HepG2 (cell line): ENCODE results near the gene HYDIN. TPM values are rescaled to one million over a fixed set of nuclear protein-coding genes. Genes with fewer than 3 reads are reported as not detected.

Experiments used
- ATAC-seq: fragments of 200-7000 bp; cut with Tn5 transposase; 3 replicates; pipeline ENCODE4 v1.9.1; 2020; ENCODE audit warnings: mild to moderate bottlenecking, moderate library complexity
- BruUV-seq: library from RNA; stranded (reverse); fragments of 400-500 nt; replicated peaks from 2 replicates; lab custom pipeline; 2021; lab: Mats Ljungman, UMichigan
- CTCF ChIA-PET: fragments of 300-600 bp; formaldehyde crosslinking; extraction: SDS; loops from one replicate; lab custom pipeline; 2021; ENCODE audit warnings: low total read pairs, inconsistent platforms, low intra/inter-chr PET ratio; lab: Yijun Ruan, JAX
- POLR2A ChIA-PET: fragments of 350-600 bp; sonication (Branson Sonifier 250); formaldehyde crosslinking; loops from one replicate; lab custom pipeline; 2020; ENCODE audit warnings: antibody characterized with exemption, inconsistent platforms; lab: Yijun Ruan, JAX
- DNase-seq: peaks from one replicate; pipeline ENCODE4 v3.0.0-alpha.2; 2015; ENCODE audit warnings: low spot score
- FAIRE-seq: peaks from 3 replicates; lab custom pipeline; 2011; peaks lifted over from hg19 to GRCh38; lab: Jason Lieb, UNC
- H2AFZ ChIP-seq: one replicate; pipeline ENCODE4 v1.6.1; 2011; ENCODE audit warnings: low read length, inconsistent platforms
- H3K27ac ChIP-seq: fragments of 300-600 bp; 3 replicates; pipeline ENCODE4 v1.8.0; 2011; ENCODE audit warnings: mixed run types, mild to moderate bottlenecking, mixed read lengths, low read length, inconsistent platforms; ENCODE audit not compliant: insufficient read depth; ENCODE audit errors: extremely low read length
- H3K27me3 ChIP-seq, 2 experiments: fragments of 200-600 bp in 1 of 2; 2 replicates in 1 of 2; 3 replicates in 1 of 2; pipeline versions ENCODE4 v1.6.0 to v1.8.0; 2011; ENCODE audit warnings: low read length in 2 of 2, mild to moderate bottlenecking in 2 of 2, moderate library complexity in 2 of 2, inconsistent platforms in 1 of 2; ENCODE audit not compliant: insufficient read depth in 2 of 2, control insufficient read depth in 1 of 2
- H3K36me3 ChIP-seq, 2 experiments: fragments of 200-600 bp in 1 of 2; replicated peaks in 1 of 2; 2 replicates in 1 of 2; 3 replicates in 1 of 2; pipeline versions ENCODE4 v1.5.1 to v1.8.0; 2011; ENCODE audit warnings: low read length in 2 of 2, inconsistent platforms in 1 of 2; ENCODE audit not compliant: insufficient read depth in 2 of 2, control insufficient read depth in 1 of 2
- H3K4me1 ChIP-seq: 2 replicates; pipeline ENCODE4 v1.5.1; 2012; ENCODE audit warnings: low read length, inconsistent platforms; ENCODE audit not compliant: insufficient read depth
- H3K4me2 ChIP-seq: 2 replicates; pipeline ENCODE4 v1.6.0; 2011; ENCODE audit warnings: low read depth, low read length, inconsistent platforms
- H3K4me3 ChIP-seq, 3 experiments: fragments of 200-600 bp in 1 of 3; sonication (generic), shearing (Covaris generic) in 1 of 3; replicated peaks in 1 of 3; 2 replicates each; pipeline ENCODE4 v1.5.1; 2011 to 2016; ENCODE audit warnings: low read length in 3 of 3, inconsistent platforms in 2 of 3, low read depth in 2 of 3, mild to moderate bottlenecking in 2 of 3, control low read depth in 1 of 3, mixed read lengths in 1 of 3; ENCODE audit not compliant: insufficient read depth in 1 of 3
- H3K79me2 ChIP-seq: one replicate; pipeline ENCODE4 v1.6.1; 2011; ENCODE audit warnings: low read length, inconsistent platforms; ENCODE audit not compliant: insufficient read depth
- H3K9ac ChIP-seq: 2 replicates; pipeline ENCODE4 v1.6.0; 2011; ENCODE audit warnings: mild to moderate bottlenecking, low read depth, low read length, inconsistent platforms; ENCODE audit not compliant: insufficient read depth
- H3K9me3 ChIP-seq: 2 replicates; pipeline ENCODE4 v1.5.1; 2012; ENCODE audit warnings: mild to moderate bottlenecking, low read length
- H4K20me1 ChIP-seq: 2 replicates; pipeline ENCODE4 v1.6.0; 2011; ENCODE audit warnings: inconsistent platforms, mild to moderate bottlenecking, low read length, moderate library complexity; ENCODE audit not compliant: insufficient read depth
- FOXC1 ChIP-seq: sonication (generic); formaldehyde crosslinking; IDR thresholded peaks from 2 replicates; pipeline ENCODE4 v1.8.0; 2022; ENCODE audit warnings: mild to moderate bottlenecking, missing genetic modification reagents, borderline replicate concordance
- IRX3 ChIP-seq: sonication (generic); formaldehyde crosslinking; IDR thresholded peaks from 2 replicates; pipeline ENCODE4 v1.8.1; 2023; ENCODE audit warnings: mild to moderate bottlenecking, low read depth, missing genetic modification reagents, borderline replicate concordance
- U2AF1 ChIP-seq: fragments of 200-400 bp; formaldehyde crosslinking; optimal IDR thresholded peaks from 2 replicates; pipeline ENCODE3; 2017; ENCODE audit warnings: mild to moderate bottlenecking, low read depth, low read length
- ZNF547 ChIP-seq: sonication (generic); formaldehyde crosslinking; IDR thresholded peaks from 2 replicates; pipeline ENCODE4 v1.5.1; 2020; ENCODE audit warnings: mild to moderate bottlenecking, missing genetic modification reagents
- ZNF652 ChIP-seq: IDR thresholded peaks from 2 replicates; pipeline ENCODE4 v1.6.1; 2016; ENCODE audit warnings: low read depth, borderline replicate concordance
- WGBS: methylation state at CpG from one replicate; pipeline ENCODE4 v1.1.6; 2017; ENCODE audit warnings: low lambda C conversion rate; 5-methylcytosine and 5-hydroxymethylcytosine counted together
- in situ Hi-C: cut with HindIII; loops from 2 replicates; pipeline ENCODE4 v1.10.0; 2017; ENCODE audit warnings: low pct_unique_long_range_greater_than_20kb; ENCODE audit not compliant: extremely low pct_ligation_motif_present
- intact Hi-C: fragments of 100-400 bp; cut with micrococcal nuclease; formaldehyde crosslinking; loops from one replicate; pipeline ENCODE4 v1.10.0; 2022; ENCODE audit not compliant: unreplicated experiment
- polyA plus RNA-seq, 8 experiments: library from polyadenylated mRNA; depleted of rRNA in 3 of 8; stranded (reverse) in 7 of 8; unstranded in 1 of 8; fragments of >200 nt; fragmentation: Illumina TruSeq in 4 of 8; extraction: Trizol in 4 of 8; gene quantifications; 2 replicates each; pipeline versions ENCODE4 v1.2.1 to v1.2.3, GENCODE V29; 2011 to 2016; ENCODE audit warnings: low read depth in 4 of 8, missing spikeins in 1 of 8, mixed read lengths in 1 of 8; ENCODE audit not compliant: insufficient read depth in 1 of 8
- total RNA-seq, 5 experiments: library from RNA; depleted of rRNA; stranded (reverse); fragments of >200 nt; fragmentation: Illumina TruSeq; extraction: Trizol; gene quantifications; 2 replicates each; pipeline ENCODE4 v1.2.3, GENCODE V29; 2016; ENCODE audit warnings: low read depth in 1 of 5
- TF ChIP-seq, protein P1 (sequence below): fragments of 450-650 bp; IDR thresholded peaks from 2 replicates; pipeline ENCODE4 v1.6.1; 2017; ENCODE audit warnings: mild to moderate bottlenecking
- TF ChIP-seq, protein P2 (sequence below): sonication (generic); formaldehyde crosslinking; IDR thresholded peaks from 2 replicates; pipeline ENCODE4 v1.5.1; 2020; ENCODE audit warnings: missing genetic modification reagents, mild to moderate bottlenecking, borderline replicate concordance
- TF ChIP-seq, protein P3 (sequence below): sonication (generic); formaldehyde crosslinking; IDR thresholded peaks from 2 replicates; pipeline ENCODE4 v1.4.0; 2020; ENCODE audit warnings: low read depth, mild to moderate bottlenecking, missing genetic modification reagents

Gene HYDIN
- total and polyA plus RNA-seq, 2 of the 13 experiments (the other 11 are each of a cell fraction or from before 2014, with no cell fraction given): not detected

DNA sequence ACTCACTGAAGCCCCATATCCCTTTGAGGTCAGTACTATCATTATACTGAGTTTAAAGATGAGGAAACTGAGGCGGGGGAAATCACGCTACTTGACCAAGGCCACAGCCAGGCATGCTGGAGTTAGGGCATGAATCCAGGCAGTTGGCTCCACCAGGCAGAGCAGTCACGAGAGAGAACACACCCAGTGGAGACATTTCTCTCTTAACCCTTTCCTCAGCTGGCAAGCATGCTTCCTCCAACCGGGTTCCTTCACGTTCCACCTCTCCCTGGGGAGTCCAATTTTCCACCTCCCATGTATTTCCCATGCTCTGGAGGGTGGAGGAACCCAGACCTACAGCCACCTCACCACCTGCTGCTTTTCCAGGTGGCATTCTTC lies 462.3 kb downstream of the HYDIN start:
- Histone ChIP-seq H3K4me1 (peaks cover 12% of the 10 kb centered on the region), H3K36me3 (peaks cover 31 to 71% of the 10 kb centered on the region in 2 experiments), H3K27me3 (no peaks in the 10 kb centered on the region), H2AFZ (no peak overlapping the region), H3K4me3 (no peak overlapping the region), H3K9me3 (no peaks in the 10 kb centered on the region), H3K27ac (no peak overlapping the region), H3K9ac (no peak overlapping the region), H3K4me2 (no peak overlapping the region), H3K79me2 (no peaks in the 10 kb centered on the region), H4K20me1 (no peaks in the 10 kb centered on the region)
- 94% methylated on average over 5 of the region's 5 CpGs for WGBS
- TF ChIP-seq U2AF1 (no peak), ZNF652 (CRISPR knock-in tag) (peak; percentile 15; the same call in 1 of the 2 replicates)
- intact Hi-C loops: no loop called here
- FAIRE-seq (no peak), DNase-seq (no peak), ATAC-seq (no peak)
- BruUV-seq: no TSS peak
- ChIA-PET POLR2A (interaction anchor here (0.5 to 1.8 kb wide), 3 partner anchors 22 to 1821 kb away, joined by 3 to 6 read pairs (median 4); no protein-coding TSS in a partner anchor), CTCF (no interaction called here)
- in situ Hi-C loops: loop anchor here (5.0 kb wide), 1 partner anchor 111 kb away; no protein-coding TSS in a partner anchor

DNA sequence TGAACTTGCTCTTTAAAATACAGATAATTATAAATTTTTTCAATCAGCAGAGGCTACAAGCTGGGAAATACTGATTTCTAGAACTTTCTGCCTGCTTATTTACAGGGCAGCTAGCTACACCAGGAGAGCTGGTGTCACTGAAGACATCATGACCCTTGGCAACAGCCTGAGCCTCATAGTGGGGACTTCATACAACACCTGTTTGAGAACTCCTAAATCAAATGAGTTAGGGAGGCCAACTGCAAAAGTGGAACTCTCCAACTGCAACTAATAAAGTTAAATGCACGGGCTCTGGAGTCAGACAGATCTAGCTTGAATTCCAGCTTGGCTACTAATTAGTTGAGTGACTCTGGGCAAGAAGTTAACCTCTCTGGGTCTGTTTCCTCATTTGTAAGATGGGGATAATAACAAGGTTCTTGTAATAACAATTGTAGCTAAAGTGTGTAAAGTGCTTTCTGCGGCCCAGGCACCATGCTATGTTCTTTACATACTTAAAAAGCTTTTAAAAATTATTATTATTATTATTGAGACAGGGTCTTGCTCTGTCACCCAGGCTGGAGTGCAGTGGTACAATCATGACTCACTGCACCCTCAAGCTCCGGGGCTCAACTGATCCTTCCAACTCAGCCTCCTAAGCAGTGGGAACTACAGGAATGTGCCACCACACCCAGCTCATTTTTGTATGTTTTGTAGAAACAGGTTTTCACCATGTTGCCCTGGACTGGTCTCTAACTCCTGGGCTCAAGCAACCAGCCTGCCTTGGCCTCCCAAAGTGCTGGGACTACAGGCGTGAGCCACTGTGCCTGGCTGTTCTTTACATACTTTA lies 462.9 kb downstream of the HYDIN start:
- H3K27ac ChIP-seq: no peak overlapping the region
- no peaks in the 10 kb centered on the region for H4K20me1 ChIP-seq
- H2AFZ ChIP-seq: no peak overlapping the region
- H3K4me1 ChIP-seq: peaks cover 12% of the 10 kb centered on the region
- peaks cover 28 to 71% of the 10 kb centered on the region in 2 experiments for H3K36me3 ChIP-seq
- in situ Hi-C loops (loop anchor here (5.0 kb wide), 1 partner anchor 110 kb away; no protein-coding TSS in a partner anchor), intact Hi-C loops (no loop called here)
- no peak overlapping the region for H3K4me3 ChIP-seq
- H3K9ac ChIP-seq: no peak overlapping the region
- H3K9me3 ChIP-seq: no peaks in the 10 kb centered on the region
- no peak overlapping the region for H3K4me2 ChIP-seq
- 95% methylated on average over 4 of the region's 4 CpGs for WGBS
- no peaks in the 10 kb centered on the region for H3K27me3 ChIP-seq
- H3K79me2 ChIP-seq: no peaks in the 10 kb centered on the region
- ATAC-seq (no peak), FAIRE-seq (peak; percentile 12), DNase-seq (no peak)
- no TSS peak for BruUV-seq
- CTCF ChIA-PET: no interaction called here
- POLR2A ChIA-PET: interaction anchor here (0.5 to 1.8 kb wide), 4 partner anchors 21 to 1820 kb away, joined by 3 to 6 read pairs (median 4); no protein-coding TSS in a partner anchor
- TF ChIP-seq, protein P1, sequence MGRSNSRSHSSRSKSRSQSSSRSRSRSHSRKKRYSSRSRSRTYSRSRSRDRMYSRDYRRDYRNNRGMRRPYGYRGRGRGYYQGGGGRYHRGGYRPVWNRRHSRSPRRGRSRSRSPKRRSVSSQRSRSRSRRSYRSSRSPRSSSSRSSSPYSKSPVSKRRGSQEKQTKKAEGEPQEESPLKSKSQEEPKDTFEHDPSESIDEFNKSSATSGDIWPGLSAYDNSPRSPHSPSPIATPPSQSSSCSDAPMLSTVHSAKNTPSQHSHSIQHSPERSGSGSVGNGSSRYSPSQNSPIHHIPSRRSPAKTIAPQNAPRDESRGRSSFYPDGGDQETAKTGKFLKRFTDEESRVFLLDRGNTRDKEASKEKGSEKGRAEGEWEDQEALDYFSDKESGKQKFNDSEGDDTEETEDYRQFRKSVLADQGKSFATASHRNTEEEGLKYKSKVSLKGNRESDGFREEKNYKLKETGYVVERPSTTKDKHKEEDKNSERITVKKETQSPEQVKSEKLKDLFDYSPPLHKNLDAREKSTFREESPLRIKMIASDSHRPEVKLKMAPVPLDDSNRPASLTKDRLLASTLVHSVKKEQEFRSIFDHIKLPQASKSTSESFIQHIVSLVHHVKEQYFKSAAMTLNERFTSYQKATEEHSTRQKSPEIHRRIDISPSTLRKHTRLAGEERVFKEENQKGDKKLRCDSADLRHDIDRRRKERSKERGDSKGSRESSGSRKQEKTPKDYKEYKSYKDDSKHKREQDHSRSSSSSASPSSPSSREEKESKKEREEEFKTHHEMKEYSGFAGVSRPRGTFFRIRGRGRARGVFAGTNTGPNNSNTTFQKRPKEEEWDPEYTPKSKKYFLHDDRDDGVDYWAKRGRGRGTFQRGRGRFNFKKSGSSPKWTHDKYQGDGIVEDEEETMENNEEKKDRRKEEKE: no peak
- no peak for TF ChIP-seq IRX3 (CRISPR knock-in tag)
- TF ChIP-seq, protein P2, sequence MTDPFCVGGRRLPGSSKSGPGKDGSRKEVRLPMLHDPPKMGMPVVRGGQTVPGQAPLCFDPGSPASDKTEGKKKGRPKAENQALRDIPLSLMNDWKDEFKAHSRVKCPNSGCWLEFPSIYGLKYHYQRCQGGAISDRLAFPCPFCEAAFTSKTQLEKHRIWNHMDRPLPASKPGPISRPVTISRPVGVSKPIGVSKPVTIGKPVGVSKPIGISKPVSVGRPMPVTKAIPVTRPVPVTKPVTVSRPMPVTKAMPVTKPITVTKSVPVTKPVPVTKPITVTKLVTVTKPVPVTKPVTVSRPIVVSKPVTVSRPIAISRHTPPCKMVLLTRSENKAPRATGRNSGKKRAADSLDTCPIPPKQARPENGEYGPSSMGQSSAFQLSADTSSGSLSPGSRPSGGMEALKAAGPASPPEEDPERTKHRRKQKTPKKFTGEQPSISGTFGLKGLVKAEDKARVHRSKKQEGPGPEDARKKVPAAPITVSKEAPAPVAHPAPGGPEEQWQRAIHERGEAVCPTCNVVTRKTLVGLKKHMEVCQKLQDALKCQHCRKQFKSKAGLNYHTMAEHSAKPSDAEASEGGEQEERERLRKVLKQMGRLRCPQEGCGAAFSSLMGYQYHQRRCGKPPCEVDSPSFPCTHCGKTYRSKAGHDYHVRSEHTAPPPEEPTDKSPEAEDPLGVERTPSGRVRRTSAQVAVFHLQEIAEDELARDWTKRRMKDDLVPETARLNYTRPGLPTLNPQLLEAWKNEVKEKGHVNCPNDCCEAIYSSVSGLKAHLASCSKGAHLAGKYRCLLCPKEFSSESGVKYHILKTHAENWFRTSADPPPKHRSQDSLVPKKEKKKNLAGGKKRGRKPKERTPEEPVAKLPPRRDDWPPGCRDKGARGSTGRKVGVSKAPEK (CRISPR knock-in tag): no peak
- TF ChIP-seq FOXC1: no peak
- TF ChIP-seq, protein P3, sequence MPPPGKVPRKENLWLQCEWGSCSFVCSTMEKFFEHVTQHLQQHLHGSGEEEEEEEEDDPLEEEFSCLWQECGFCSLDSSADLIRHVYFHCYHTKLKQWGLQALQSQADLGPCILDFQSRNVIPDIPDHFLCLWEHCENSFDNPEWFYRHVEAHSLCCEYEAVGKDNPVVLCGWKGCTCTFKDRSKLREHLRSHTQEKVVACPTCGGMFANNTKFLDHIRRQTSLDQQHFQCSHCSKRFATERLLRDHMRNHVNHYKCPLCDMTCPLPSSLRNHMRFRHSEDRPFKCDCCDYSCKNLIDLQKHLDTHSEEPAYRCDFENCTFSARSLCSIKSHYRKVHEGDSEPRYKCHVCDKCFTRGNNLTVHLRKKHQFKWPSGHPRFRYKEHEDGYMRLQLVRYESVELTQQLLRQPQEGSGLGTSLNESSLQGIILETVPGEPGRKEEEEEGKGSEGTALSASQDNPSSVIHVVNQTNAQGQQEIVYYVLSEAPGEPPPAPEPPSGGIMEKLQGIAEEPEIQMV (CRISPR knock-in tag): no peak
- TF ChIP-seq ZNF547 (CRISPR knock-in tag): no peak
